ENCODE measurements around the gene KRT23.

The KRT23 gene, protein sequence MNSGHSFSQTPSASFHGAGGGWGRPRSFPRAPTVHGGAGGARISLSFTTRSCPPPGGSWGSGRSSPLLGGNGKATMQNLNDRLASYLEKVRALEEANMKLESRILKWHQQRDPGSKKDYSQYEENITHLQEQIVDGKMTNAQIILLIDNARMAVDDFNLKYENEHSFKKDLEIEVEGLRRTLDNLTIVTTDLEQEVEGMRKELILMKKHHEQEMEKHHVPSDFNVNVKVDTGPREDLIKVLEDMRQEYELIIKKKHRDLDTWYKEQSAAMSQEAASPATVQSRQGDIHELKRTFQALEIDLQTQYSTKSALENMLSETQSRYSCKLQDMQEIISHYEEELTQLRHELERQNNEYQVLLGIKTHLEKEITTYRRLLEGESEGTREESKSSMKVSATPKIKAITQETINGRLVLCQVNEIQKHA

DNA sequence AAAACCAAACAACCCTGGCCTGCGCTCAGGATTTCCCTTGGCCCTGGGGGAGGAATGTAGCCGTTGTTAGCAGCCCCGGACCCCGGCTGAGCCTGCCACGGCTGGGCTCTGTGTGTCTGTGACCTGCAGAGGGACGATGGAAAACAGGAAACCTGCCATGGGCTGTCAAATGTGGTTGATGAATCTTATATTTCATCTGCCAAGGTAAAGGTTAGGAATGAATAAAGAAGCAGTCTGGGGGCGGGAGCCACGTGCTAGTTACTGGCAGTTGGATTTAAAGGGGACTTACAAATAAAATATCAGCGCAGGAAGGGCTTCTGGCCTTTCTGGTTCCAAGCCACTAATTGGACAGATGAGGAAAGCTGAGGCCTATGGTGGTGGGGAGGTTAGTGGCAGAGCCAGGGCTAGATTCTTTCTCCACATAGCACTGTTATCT is at the start of gene KRT23:
KRT23 (minus strand) TSS at position 263 of the 436 bp plus-strand sequence. CDS start 1,043 bp downstream, outside the sequence.
- TF ChIP-seq, protein P1, sequence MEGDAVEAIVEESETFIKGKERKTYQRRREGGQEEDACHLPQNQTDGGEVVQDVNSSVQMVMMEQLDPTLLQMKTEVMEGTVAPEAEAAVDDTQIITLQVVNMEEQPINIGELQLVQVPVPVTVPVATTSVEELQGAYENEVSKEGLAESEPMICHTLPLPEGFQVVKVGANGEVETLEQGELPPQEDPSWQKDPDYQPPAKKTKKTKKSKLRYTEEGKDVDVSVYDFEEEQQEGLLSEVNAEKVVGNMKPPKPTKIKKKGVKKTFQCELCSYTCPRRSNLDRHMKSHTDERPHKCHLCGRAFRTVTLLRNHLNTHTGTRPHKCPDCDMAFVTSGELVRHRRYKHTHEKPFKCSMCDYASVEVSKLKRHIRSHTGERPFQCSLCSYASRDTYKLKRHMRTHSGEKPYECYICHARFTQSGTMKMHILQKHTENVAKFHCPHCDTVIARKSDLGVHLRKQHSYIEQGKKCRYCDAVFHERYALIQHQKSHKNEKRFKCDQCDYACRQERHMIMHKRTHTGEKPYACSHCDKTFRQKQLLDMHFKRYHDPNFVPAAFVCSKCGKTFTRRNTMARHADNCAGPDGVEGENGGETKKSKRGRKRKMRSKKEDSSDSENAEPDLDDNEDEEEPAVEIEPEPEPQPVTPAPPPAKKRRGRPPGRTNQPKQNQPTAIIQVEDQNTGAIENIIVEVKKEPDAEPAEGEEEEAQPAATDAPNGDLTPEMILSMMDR (conservative IDR thresholded peaks at IDR 0.05), result no peak
- H3K27ac ChIP-seq, result no peak within 1 kb of the TSS

DNA sequence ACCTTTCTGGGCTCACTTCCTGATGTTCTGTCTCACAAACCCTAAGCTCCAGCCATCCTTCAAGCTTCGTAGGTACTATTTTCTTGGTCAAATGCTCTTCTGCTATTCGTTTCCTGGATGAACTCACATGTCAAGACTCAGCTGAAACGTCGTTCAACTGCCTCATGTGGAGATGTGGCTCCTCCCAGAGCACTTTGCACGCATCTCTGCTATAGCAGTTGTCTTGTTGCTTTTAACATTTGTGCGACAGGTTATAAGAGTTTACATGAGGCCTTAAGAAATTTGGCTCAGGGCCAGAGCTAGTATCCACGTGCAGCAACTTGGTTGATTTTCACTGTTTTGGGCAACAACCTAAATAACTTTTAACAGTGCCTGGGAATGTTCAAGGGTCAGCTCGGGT is 49.5 kb upstream of the KRT23 start:
- TF ChIP-seq, protein P1 (conservative IDR thresholded peaks at IDR 0.05), result no peak

DNA sequence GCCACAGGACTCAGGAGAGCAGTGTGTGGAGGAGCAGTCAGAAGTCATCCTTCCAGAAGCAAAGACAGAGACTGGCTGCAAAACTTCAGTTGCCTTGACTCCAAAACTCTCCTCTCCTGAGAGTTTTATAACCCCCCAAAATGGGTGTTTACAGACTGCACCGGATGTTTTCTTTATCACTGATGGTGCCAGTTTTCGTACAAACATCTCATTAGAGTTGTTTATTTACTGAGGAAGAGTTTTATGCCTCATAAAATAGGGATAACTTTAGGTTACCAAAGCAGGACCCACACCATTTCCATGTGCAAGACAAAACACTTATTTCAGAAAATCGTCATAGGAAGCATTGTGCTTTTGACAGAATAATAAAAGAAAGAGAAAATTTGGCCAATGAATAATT is 46.8 kb upstream of the KRT23 start, which contains the start of gene KRT40:
KRT40 (minus strand) TSS at position 101 of the 400 bp plus-strand sequence; CDS start at position 48, 53 bp downstream.
- H3K27ac ChIP-seq, result no peak within 1 kb of the TSS
- TF ChIP-seq, protein P1 (conservative IDR thresholded peaks at IDR 0.05), result no peak

More for the DNA sequence above, 49.5 kb upstream of the KRT23 start:
- H3K27ac ChIP-seq, result no peak overlapping the region

DNA sequence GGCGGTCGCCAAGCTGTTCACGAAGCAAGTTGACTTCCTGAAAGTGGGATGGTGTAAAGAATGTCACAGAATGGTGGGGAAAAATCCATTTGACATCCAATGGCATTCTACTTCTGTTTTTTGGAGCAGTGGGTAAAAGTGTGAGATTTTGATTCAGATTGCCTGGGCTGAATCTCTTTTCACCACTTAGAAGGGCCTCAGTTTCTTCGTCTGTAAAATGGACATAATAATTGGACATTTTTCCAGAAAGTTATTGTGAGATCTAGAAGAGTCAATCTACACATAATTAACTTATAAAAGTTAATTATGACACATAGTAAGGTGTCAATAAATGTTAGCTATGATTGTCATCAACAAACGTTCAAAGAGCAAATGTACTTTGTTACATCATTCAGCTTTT is 43.7 kb upstream of the KRT23 start:
- TF ChIP-seq, protein P1 (conservative IDR thresholded peaks at IDR 0.05), result no peak
- H3K27ac ChIP-seq, result no peak overlapping the region

DNA sequence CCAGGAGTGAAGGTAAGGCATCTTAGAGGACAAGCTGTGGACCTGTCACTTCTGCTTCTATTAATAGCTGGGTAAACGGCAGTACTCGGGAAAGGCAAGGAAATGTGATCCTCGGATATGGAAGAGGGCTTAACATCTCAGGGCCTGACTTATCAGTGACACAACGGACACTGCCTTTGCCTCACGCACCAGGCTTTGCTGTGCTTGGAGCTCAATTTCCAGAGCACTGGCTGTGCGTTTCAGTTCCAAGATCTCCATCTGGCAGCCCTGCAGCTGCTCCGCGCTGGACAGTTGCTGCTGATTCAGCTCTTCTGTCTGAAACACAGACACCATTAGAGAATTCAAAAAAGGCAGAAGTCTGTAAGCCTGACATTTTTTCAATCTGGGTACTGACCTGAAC is 43.1 kb upstream of the KRT23 start:
- H3K27ac ChIP-seq, result no peak overlapping the region
- TF ChIP-seq, protein P1 (conservative IDR thresholded peaks at IDR 0.05), result no peak

DNA sequence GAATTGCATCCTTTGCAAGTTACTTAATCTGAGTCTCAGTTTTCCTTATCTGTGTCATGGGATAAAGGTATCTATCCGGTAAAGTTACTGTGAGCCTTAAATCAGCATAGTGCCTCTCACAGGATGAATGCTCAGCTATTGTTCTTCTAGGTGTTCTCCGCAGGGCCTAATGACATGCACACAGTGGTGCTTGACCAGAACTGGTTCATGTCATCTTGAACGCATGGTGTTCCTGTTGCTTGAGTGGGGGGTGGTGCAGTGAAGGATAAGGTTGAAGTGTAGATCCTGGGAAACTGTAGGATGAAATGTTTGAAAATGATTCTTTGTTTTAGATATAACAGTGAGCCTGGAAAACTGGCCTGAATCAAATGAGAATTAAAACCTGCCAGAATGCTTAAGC is 42.7 kb upstream of the KRT23 start:
- H3K27ac ChIP-seq, result no peak overlapping the region
- TF ChIP-seq, protein P1 (conservative IDR thresholded peaks at IDR 0.05), result no peak

DNA sequence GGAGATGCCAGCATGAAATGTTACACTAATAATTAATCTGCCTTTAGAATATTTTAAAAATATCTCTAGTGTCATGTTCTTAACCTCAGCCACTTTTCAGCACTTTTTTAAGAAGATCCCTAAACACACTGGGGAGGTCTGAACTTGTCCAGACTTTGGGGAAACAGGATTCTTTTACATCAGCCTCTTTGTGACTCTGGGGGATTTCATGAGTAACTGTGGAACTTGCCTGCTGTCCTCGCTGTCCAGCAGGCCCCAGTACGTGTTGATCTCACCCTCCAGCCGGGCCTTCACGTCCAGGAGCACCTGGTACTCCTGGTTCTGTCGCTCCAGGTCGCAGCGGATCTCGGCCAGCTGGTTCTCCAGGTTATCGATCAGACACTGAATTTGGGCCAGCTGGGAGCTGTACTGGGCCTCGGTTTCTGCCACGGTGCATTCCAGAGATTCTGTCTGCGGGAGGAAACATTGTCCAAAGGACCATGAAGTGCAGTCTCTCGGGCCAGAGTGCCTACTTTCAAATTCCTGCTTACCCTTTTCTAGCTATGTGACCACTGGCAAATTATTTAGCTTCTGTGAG is 41.2 kb upstream of the KRT23 start:
- TF ChIP-seq, protein P1 (conservative IDR thresholded peaks at IDR 0.05), result no peak
- no peak overlapping the region for H3K27ac ChIP-seq
